Heart left ventricle (tissue), 16 donors: ENCODE measurements around the gene BCAR3. TPM values are rescaled to one million over a fixed set of nuclear protein-coding genes. Genes with fewer than 3 reads are reported as not detected.

Experiments used
- ATAC-seq, 4 donors: fragments of 200-7000 bp; cut with Tn5 transposase; one replicate each; pipeline ENCODE4 v1.9.1; 2020 to 2022; ENCODE audit warnings: moderate library complexity in 4 of 4, mild to moderate bottlenecking in 3 of 4, moderate number of reproducible peaks in 1 of 4
- DNase-seq, 5 donors: peaks; one replicate each; pipeline ENCODE4 v3.0.0-alpha.2; 2020
- H3K27ac ChIP-seq, 12 donors: fragments of 200-600 bp; sonication (generic) in 4 of 12; one replicate each; pipeline versions ENCODE4 v1.5.0 to v1.8.0; 2016 to 2022; ENCODE audit warnings: mild to moderate bottlenecking in 2 of 12
- H3K27me3 ChIP-seq, 9 donors: fragments of 200-600 bp; sonication (generic) in 2 of 9; one replicate each; pipeline versions ENCODE4 v1.5.1 to v1.8.0; 2016 to 2022; ENCODE audit warnings: mild to moderate bottlenecking in 3 of 9
- H3K36me3 ChIP-seq, 9 donors: fragments of 200-600 bp; sonication (generic) in 2 of 9; one replicate each; pipeline versions ENCODE4 v1.5.0 to v1.8.0; 2018 to 2022; ENCODE audit warnings: mild to moderate bottlenecking in 2 of 9
- H3K4me1 ChIP-seq, 12 donors: fragments of 200-600 bp; sonication (generic) in 4 of 12; one replicate each; pipeline versions ENCODE4 v1.5.0 to v1.8.0; 2016 to 2022; ENCODE audit warnings: mild to moderate bottlenecking in 3 of 12
- H3K4me3 ChIP-seq, 12 donors: fragments of 200-600 bp; sonication (generic) in 4 of 12; one replicate each; pipeline versions ENCODE4 v1.5.0 to v1.8.0; 2017 to 2022; ENCODE audit warnings: mild to moderate bottlenecking in 9 of 12, moderate library complexity in 4 of 12
- H3K9me3 ChIP-seq, 12 donors: fragments of 200-600 bp; sonication (generic) in 4 of 12; one replicate each; pipeline versions ENCODE4 v1.5.0 to v1.8.0; 2016 to 2022; ENCODE audit warnings: mild to moderate bottlenecking in 1 of 12
- CTCF ChIP-seq, 12 donors: fragments of 200-600 bp; sonication (generic) in 4 of 12; IDR thresholded peaks; one replicate each; pipeline versions ENCODE4 v1.5.0 to v1.8.0; 2018 to 2022; ENCODE audit warnings: antibody characterized with exemption in 12 of 12, mild to moderate bottlenecking in 5 of 12
- POLR2A ChIP-seq, 2 donors: fragments of 450-650 bp; IDR thresholded peaks; one replicate each; pipeline ENCODE4 v1.6.1; 2017; ENCODE audit warnings: antibody characterized with exemption in 2 of 2, mild to moderate bottlenecking in 2 of 2, moderate library complexity in 2 of 2
- WGBS, 4 donors: extraction: QIAGEN DNeasy Blood & Tissue Kit in 2 of 4; methylation state at CpG; one replicate each; pipeline versions ENCODE4 v1.1.5 to v1.1.7; 2013 to 2018; 5-methylcytosine and 5-hydroxymethylcytosine counted together
- intact Hi-C, 10 donors: fragments of 100-400 bp; cut with DNase I; formaldehyde crosslinking; loops; one replicate each; pipeline versions ENCODE4 v1.11.1 to v1.14.2; 2022
- polyA plus RNA-seq, 2 donors: library from polyadenylated mRNA; stranded (reverse); fragments of 200-250 nt; gene quantifications; one replicate each; pipeline ENCODE4 v1.2.3, GENCODE V29; 2013
- total RNA-seq, 9 donors: library from RNA; depleted of rRNA in 2 of 9; stranded (reverse); fragments of >200 nt in 2 of 9; fragmentation: NEBNext Ultra II Directional in 3 of 9; extraction: Animal tissue kit (Norgen Biotek cat#: 25700) in 3 of 9; gene quantifications; one replicate each; pipeline versions ENCODE4 v1.1.0 to v1.2.4, GENCODE V29; 2016 to 2023
- donor health status: ischemic (EF 13 %, LVEDD 7.1; RV severe dilation, severe dysfunction).
- donor health status: healthy with polysubstance abuse.
- donor health status: DM: no; HTN: yes; CAD: no.
- donor health status: DM: no; HTN: no; CAD: no.
- donor health status: ischemic (EF 25% LVEDD 6.9; RV normal size, moderate dysfunction).
- donor health status: ischemic (EF 25% LVEDD 5.7; RV mildly dilated, moderate dysfunction).
- donor health status: healthy.
- donor health status: DM: yes; HTN: yes; CAD: no.
- donor health status: ischemic (EF 35%, LVEDD 5.7; RV mildly dilated, moderate dysfunction).
- donor health status: nonischemic (EF 11% LVEDD 7.7; RV severe dilation, severe dysfunction).
- donor health status: DM: yes; HTN: yes; CAD: no.
- donor health status: PGD.
- donor health status: ischemic (EF 29% LVEDD 5.4; RV normal size, mild dysfunction).
- donor health status: nonischemic (EF 23%, LVEDD 6.1; RV moderate dilation, normal function).

BCAR3 gene
- total and polyA plus RNA-seq, 11 donors = 6.4 to 25.0 (median 12.9) TPM

DNA sequence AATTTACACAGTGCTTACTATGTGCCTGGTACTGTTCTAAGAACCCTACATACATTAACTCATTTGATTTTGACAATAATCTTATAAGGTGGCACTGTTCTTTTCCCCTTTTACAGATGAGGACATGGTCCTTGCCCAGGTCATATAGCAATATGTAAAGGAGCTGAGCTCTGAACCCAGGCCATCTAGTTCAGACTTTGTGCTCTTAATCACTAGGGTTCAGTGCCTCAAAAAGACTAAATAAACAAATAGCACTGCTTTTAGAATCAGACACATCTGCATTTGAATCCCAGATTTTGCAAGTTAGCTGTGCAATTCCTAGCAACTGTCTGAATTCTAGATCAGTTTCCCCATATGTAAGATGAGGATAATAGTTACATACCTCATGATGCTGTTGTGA, 8.7 kb upstream of the BCAR3 start:
- ATAC-seq = no peak
- no peak for TF ChIP-seq POLR2A (IDR thresholded peaks at IDR 0.05)
- no peak for TF ChIP-seq CTCF (IDR thresholded peaks at IDR 0.05)

DNA sequence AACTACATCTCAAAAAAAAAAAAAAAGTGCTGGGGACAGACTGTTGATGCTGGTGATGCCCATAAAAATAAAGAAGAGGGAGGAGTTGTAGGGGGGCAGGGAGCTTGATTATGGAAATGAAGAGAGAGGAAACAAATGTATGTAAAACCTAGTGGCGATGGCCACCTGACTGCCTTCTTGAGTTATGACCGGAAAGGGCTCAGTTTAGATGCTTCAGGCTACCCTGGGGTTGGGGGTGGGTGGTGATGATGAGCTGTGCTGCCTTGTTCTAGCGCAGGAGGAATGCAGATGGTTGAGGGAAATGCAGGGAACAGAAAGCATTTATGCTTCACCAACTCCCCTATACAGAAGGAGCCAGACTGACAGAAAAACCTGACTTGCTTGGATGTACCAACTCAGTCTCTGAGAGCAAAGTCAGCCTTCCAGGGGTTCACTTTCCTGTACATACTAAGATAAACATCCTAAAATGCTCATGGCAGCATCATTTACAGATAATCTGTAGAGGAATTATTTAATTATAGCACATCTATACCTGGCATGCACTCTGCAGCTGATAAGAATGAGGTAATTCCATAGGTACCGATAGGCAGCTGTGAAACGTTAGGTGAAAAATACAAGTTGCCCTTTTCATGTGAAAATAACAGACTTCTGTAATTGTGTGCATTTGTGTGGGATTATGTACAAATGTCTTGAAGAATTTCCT, 8.0 kb upstream of the BCAR3 start:
- DNase-seq (no peak), ATAC-seq (no peak)
- intact Hi-C loops = no loop called here
- H3K27ac ChIP-seq = no peak overlapping the region
- H3K27me3 ChIP-seq = no peaks in the 10 kb centered on the region
- H3K36me3 ChIP-seq = no peaks in the 10 kb centered on the region
- TF ChIP-seq POLR2A (IDR thresholded peaks at IDR 0.05) = no peak
- no peaks in the 10 kb centered on the region for H3K9me3 ChIP-seq
- WGBS, 4 donors = 93 to 99% (median 96%) methylated on average over 5 of the region's 5 CpGs
- no peak overlapping the region for H3K4me3 ChIP-seq
- peaks cover 0 to 36% (median 3%) of the 10 kb centered on the region in 12 donors for H3K4me1 ChIP-seq

More for the DNA sequence above, 8.7 kb upstream of the BCAR3 start:
- H3K36me3 ChIP-seq = no peaks in the 10 kb centered on the region
- H3K9me3 ChIP-seq = no peaks in the 10 kb centered on the region
- intact Hi-C loops = no loop called here
- H3K4me1 ChIP-seq = peaks cover 0 to 37% (median 3%) of the 10 kb centered on the region in 12 donors
- no peaks in the 10 kb centered on the region for H3K27me3 ChIP-seq
- no peak overlapping the region for H3K4me3 ChIP-seq
- no peak for DNase-seq
- H3K27ac ChIP-seq = no peak overlapping the region

- intact Hi-C loops = no loop called here
- ATAC-seq = no peak
Measured at GRCh38 chr1:93687542-93687941, 5.9 kb upstream of the BCAR3 start.

GRCh38 chr1:93686504-93687250, 5.0 kb upstream of the BCAR3 start:
- Histone ChIP-seq H3K36me3 (no peaks in the 10 kb centered on the region), H3K27ac (no peak overlapping the region), H3K4me3 (no peak overlapping the region), H3K9me3 (no peaks in the 10 kb centered on the region), H3K27me3 (no peaks in the 10 kb centered on the region), H3K4me1 (peaks cover 0 to 15% (median 8%) of the 10 kb centered on the region in 12 donors)
- no peak for TF ChIP-seq POLR2A (IDR thresholded peaks at IDR 0.05)
- no peak for TF ChIP-seq CTCF (IDR thresholded peaks at IDR 0.05)
- peak in 2 of 4 donors; percentile 46 to 55 for ATAC-seq
- DNase-seq = no peak
- intact Hi-C loops = no loop called here
- WGBS, 4 donors = 63 to 80% (median 68%) methylated on average over 3 of the region's 3 CpGs

More at GRCh38 chr1:93687542-93687941, 5.9 kb upstream of the BCAR3 start:
- Histone ChIP-seq H3K4me1 (peaks cover 0 to 15% (median 3%) of the 10 kb centered on the region in 12 donors), H3K9me3 (no peaks in the 10 kb centered on the region), H3K36me3 (no peaks in the 10 kb centered on the region), H3K27ac (no peak overlapping the region), H3K4me3 (no peak overlapping the region), H3K27me3 (no peaks in the 10 kb centered on the region)
- TF ChIP-seq POLR2A (IDR thresholded peaks at IDR 0.05) = no peak
- TF ChIP-seq CTCF (IDR thresholded peaks at IDR 0.05) = no peak
- DNase-seq = no peak
- 91 to 97% (median 95%) methylated on average over 2 of the region's 2 CpGs for WGBS, 4 donors
